Measurements from ENCODE around the gene DCK.
A peak's percentile ranks its signal among the peaks of the same experiment; 100 is the strongest.

DCK gene

DNA sequence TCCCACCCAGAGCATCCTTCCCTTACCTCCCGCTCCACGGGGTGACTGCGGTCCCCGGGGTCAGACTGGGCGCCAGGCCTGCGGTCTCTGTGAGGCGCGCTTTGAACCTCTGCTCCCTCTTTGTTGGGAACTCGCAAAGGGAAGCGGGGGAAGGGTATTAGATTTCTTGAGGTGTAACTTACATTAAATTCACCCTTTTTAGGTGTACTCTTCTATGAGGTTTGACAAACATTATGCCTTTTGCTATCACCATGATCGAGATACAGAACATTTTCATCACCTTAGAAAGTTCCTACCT is 569 bp downstream of the DCK start:
- no peaks in the 10 kb centered on the region for H4K20me1 ChIP-seq (ENCODE audit: insufficient read depth)
- peak overlapping the region; percentile 57 for H3K27ac ChIP-seq
- H3K4me2 ChIP-seq: peak overlapping the region; percentile 77
- peaks cover 43% of the 10 kb centered on the region for H3K79me2 ChIP-seq (ENCODE audit: insufficient read depth, low read depth)
- TF ChIP-seq, protein P1, sequence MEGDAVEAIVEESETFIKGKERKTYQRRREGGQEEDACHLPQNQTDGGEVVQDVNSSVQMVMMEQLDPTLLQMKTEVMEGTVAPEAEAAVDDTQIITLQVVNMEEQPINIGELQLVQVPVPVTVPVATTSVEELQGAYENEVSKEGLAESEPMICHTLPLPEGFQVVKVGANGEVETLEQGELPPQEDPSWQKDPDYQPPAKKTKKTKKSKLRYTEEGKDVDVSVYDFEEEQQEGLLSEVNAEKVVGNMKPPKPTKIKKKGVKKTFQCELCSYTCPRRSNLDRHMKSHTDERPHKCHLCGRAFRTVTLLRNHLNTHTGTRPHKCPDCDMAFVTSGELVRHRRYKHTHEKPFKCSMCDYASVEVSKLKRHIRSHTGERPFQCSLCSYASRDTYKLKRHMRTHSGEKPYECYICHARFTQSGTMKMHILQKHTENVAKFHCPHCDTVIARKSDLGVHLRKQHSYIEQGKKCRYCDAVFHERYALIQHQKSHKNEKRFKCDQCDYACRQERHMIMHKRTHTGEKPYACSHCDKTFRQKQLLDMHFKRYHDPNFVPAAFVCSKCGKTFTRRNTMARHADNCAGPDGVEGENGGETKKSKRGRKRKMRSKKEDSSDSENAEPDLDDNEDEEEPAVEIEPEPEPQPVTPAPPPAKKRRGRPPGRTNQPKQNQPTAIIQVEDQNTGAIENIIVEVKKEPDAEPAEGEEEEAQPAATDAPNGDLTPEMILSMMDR (conservative IDR thresholded peaks at IDR 0.05; ENCODE audit: low read depth, low read length): no peak
- peaks cover under 1% of the 10 kb centered on the region; the same call in 1 of the 2 replicates for H3K36me3 ChIP-seq (ENCODE audit: insufficient read depth)
- H2AFZ ChIP-seq (ENCODE audit: low read depth): peak overlapping the region; percentile 71
- peak overlapping the region; percentile 77 for H3K9ac ChIP-seq
- H3K27me3 ChIP-seq (ENCODE audit: insufficient read depth, low read depth): no peaks in the 10 kb centered on the region
- H3K4me3 ChIP-seq (IDR thresholded peaks at IDR 0.05; ENCODE audit: insufficient read depth, low read depth, low read length): peak overlapping the region; percentile 93
- peaks cover 43% of the 10 kb centered on the region for H3K4me1 ChIP-seq (ENCODE audit: low read depth, poor library complexity, severe bottlenecking)

DNA sequence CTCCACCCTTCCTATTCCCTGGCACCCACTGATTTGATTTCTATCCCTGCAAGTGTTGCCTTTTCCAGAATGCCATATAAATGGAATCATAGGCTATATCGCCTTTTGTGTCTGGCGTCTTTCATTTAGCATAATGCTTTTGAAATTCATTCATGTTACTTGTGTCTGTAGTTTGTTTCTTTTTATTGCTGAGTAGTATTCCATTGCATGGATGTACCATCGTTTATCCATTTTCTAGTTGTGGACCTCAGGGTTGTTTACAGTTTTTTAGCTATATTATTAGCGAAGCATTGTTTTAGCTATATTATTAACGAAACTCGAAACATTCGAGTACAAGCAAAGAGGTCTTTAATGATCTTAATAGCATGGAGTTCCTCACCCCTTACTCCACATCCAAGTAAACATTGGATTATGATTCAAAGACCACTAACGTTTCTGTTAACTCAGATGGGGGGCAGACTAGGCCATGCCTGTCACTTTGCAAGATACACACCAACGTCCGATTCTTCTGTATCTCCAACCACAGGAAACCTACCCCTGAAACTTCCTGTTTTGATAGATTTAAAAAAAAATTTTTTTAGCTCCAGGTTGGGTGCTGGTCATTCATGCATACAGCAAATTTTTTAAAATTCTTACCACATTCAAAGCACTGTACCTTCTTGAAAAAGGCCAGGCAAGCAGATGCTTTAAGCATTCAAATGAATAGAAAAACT is 1.1 kb downstream of the DCK start:
- Histone ChIP-seq H2AFZ (ENCODE audit: low read depth) (peak overlapping the region; percentile 71; the same call in 1 of the 2 replicates), H3K27me3 (ENCODE audit: insufficient read depth, low read depth) (no peaks in the 10 kb centered on the region), H3K4me2 (peak overlapping the region; percentile 77), H4K20me1 (ENCODE audit: insufficient read depth) (no peaks in the 10 kb centered on the region), H3K79me2 (ENCODE audit: insufficient read depth, low read depth) (peaks cover 43% of the 10 kb centered on the region), H3K36me3 (ENCODE audit: insufficient read depth) (peaks cover 4% of the 10 kb centered on the region; the same call in 1 of the 2 replicates), H3K4me1 (ENCODE audit: low read depth, poor library complexity, severe bottlenecking) (peaks cover 43% of the 10 kb centered on the region), H3K27ac (peak overlapping the region; percentile 57; the same call in 1 of the 2 replicates), H3K9ac (peak overlapping the region; percentile 77; the same call in 1 of the 2 replicates), H3K4me3 (IDR thresholded peaks at IDR 0.05; ENCODE audit: insufficient read depth, low read depth, low read length) (peak overlapping the region; percentile 93)
- TF ChIP-seq, protein P1 (conservative IDR thresholded peaks at IDR 0.05; ENCODE audit: low read depth, low read length): no peak

GRCh38 chr4:70996018-70996360 is 2.5 kb downstream of the DCK start:
- Histone ChIP-seq H4K20me1 (ENCODE audit: insufficient read depth) (no peaks in the 10 kb centered on the region), H3K4me1 (ENCODE audit: low read depth, poor library complexity, severe bottlenecking) (peaks cover 43% of the 10 kb centered on the region), H3K4me2 (peak overlapping the region; percentile 26; the same call in 1 of the 2 replicates), H3K4me3 (IDR thresholded peaks at IDR 0.05; ENCODE audit: insufficient read depth, low read depth, low read length) (no peak overlapping the region), H3K79me2 (ENCODE audit: insufficient read depth, low read depth) (peaks cover 50% of the 10 kb centered on the region), H2AFZ (ENCODE audit: low read depth) (no peak overlapping the region), H3K9ac (no peak overlapping the region), H3K36me3 (ENCODE audit: insufficient read depth) (peaks cover 4% of the 10 kb centered on the region; the same call in 1 of the 2 replicates), H3K27ac (no peak overlapping the region), H3K27me3 (ENCODE audit: insufficient read depth, low read depth) (no peaks in the 10 kb centered on the region)
- TF ChIP-seq, protein P1 (conservative IDR thresholded peaks at IDR 0.05; ENCODE audit: low read depth, low read length): no peak

GRCh38 chr4:70997036-70997435 is 3.6 kb downstream of the DCK start:
- Histone ChIP-seq H4K20me1 (ENCODE audit: insufficient read depth) (no peaks in the 10 kb centered on the region), H3K9ac (no peak overlapping the region), H3K36me3 (ENCODE audit: insufficient read depth) (peaks cover 4% of the 10 kb centered on the region; the same call in 1 of the 2 replicates), H3K27me3 (ENCODE audit: insufficient read depth, low read depth) (no peaks in the 10 kb centered on the region), H2AFZ (ENCODE audit: low read depth) (no peak overlapping the region), H3K4me3 (IDR thresholded peaks at IDR 0.05; ENCODE audit: insufficient read depth, low read depth, low read length) (no peak overlapping the region), H3K4me1 (ENCODE audit: low read depth, poor library complexity, severe bottlenecking) (peaks cover 43% of the 10 kb centered on the region), H3K27ac (no peak overlapping the region), H3K79me2 (ENCODE audit: insufficient read depth, low read depth) (peaks cover 60% of the 10 kb centered on the region), H3K4me2 (peak overlapping the region; percentile 26)
- TF ChIP-seq, protein P1 (conservative IDR thresholded peaks at IDR 0.05; ENCODE audit: low read depth, low read length): no peak

Data from KMS-11 (cell line).